Activated CD4-positive, alpha-beta T cell treated with anti-CD3 and anti-CD28 coated beads for 4 hours (primary cell): Measurements from ENCODE around the gene OSCP1.
A peak's percentile ranks its signal among the peaks of the same experiment; 100 is the strongest.

Source experiments
- DNase-seq, 2 donors: peaks; one replicate each; pipeline ENCODE4 v3.0.0-alpha.2; 2020

The OSCP1 gene

GRCh38 chr1:36380782-36381181 is 69.5 kb downstream of the OSCP1 start:
- no peak for DNase-seq

GRCh38 chr1:36380143-36380619 is 70.1 kb downstream of the OSCP1 start:
- DNase-seq: no peak

GRCh38 chr1:36377791-36378492 is 72.3 kb downstream of the OSCP1 start:
- DNase-seq: no peak

GRCh38 chr1:36372617-36373016 is 77.6 kb downstream of the OSCP1 start:
- DNase-seq: no peak

GRCh38 chr1:36369061-36369861 is 81.0 kb downstream of the OSCP1 start:
- DNase-seq: peak; percentile 79 to 88
